Astrocyte (in vitro differentiated cells and primary cell): ENCODE measurements around the gene RNF157. TPM values are rescaled to one million over a fixed set of nuclear protein-coding genes. Genes with fewer than 3 reads are reported as not detected.

Experiments used
- DNase-seq: peaks from one replicate; pipeline ENCODE4 v3.0.0-alpha.2; 2010; ENCODE audit warnings: low read depth
- FAIRE-seq: peaks from 2 replicates; lab custom pipeline; 2011; peaks lifted over from hg19 to GRCh38; lab: Jason Lieb, UNC
- H2AFZ ChIP-seq: 2 replicates; pipeline ENCODE4 v1.6.0; 2012; ENCODE audit warnings: low read depth, low read length, inconsistent platforms
- H3K27ac ChIP-seq: 2 replicates; pipeline ENCODE4 v1.5.1; 2011; ENCODE audit warnings: low read depth, low read length, inconsistent platforms
- H3K27me3 ChIP-seq: 2 replicates; pipeline ENCODE4 v1.6.0; 2011; ENCODE audit warnings: low read length, inconsistent platforms; ENCODE audit not compliant: insufficient read depth
- H3K36me3 ChIP-seq: 2 replicates; pipeline ENCODE4 v1.5.1; 2011; ENCODE audit warnings: low read length, inconsistent platforms; ENCODE audit not compliant: insufficient read depth
- H3K4me1 ChIP-seq: 2 replicates; pipeline ENCODE4 v1.5.1; 2011; ENCODE audit warnings: low read length, inconsistent platforms; ENCODE audit not compliant: insufficient read depth
- H3K4me2 ChIP-seq: 2 replicates; pipeline ENCODE4 v1.6.0; 2012; ENCODE audit warnings: low read length, inconsistent platforms
- H3K4me3 ChIP-seq: 2 replicates; pipeline ENCODE4 v1.5.1; 2011; ENCODE audit warnings: low read depth, mild to moderate bottlenecking, low read length, inconsistent platforms; ENCODE audit not compliant: insufficient read depth
- H3K79me2 ChIP-seq: 2 replicates; pipeline ENCODE4 v1.6.0; 2012; ENCODE audit warnings: mild to moderate bottlenecking, low read length, inconsistent platforms; ENCODE audit not compliant: insufficient read depth
- H3K9ac ChIP-seq: 2 replicates; pipeline ENCODE4 v1.6.0; 2012; ENCODE audit warnings: mild to moderate bottlenecking, low read length, inconsistent platforms
- H3K9me3 ChIP-seq: 2 replicates; pipeline ENCODE4 v1.5.1; 2012; ENCODE audit warnings: low read depth, mild to moderate bottlenecking, low read length, inconsistent platforms; ENCODE audit not compliant: insufficient read depth
- H4K20me1 ChIP-seq: 2 replicates; pipeline ENCODE4 v1.6.0; 2012; ENCODE audit warnings: low read length, inconsistent platforms; ENCODE audit not compliant: insufficient read depth
- H3K27ac Mint-ChIP-seq: one replicate; pipeline ENCODE4 v1.8.0; 2021; ENCODE audit warnings: mild to moderate bottlenecking, mixed read lengths; ENCODE audit not compliant: unreplicated experiment
- H3K27me3 Mint-ChIP-seq: one replicate; pipeline ENCODE4 v1.8.0; 2021; ENCODE audit warnings: low read depth, mixed read lengths; ENCODE audit not compliant: unreplicated experiment
- H3K36me3 Mint-ChIP-seq: one replicate; pipeline ENCODE4 v1.8.0; 2021; ENCODE audit warnings: low read depth, mixed read lengths; ENCODE audit not compliant: unreplicated experiment
- H3K4me1 Mint-ChIP-seq: one replicate; pipeline ENCODE4 v1.8.0; 2021; ENCODE audit warnings: low read depth, mixed read lengths; ENCODE audit not compliant: unreplicated experiment
- H3K4me3 Mint-ChIP-seq: one replicate; pipeline ENCODE4 v1.8.0; 2021; ENCODE audit warnings: mild to moderate bottlenecking, moderate library complexity, mixed read lengths; ENCODE audit not compliant: unreplicated experiment
- H3K9me3 Mint-ChIP-seq: one replicate; pipeline ENCODE4 v1.8.0; 2021; ENCODE audit warnings: mild to moderate bottlenecking, mixed read lengths; ENCODE audit not compliant: unreplicated experiment
- CTCF ChIP-seq: IDR thresholded peaks from 2 replicates; pipeline ENCODE4 v1.5.1; 2011; ENCODE audit warnings: low read depth, mild to moderate bottlenecking, inconsistent platforms, low read length, moderate library complexity; ENCODE audit not compliant: insufficient read depth
- EZH2 ChIP-seq: IDR thresholded peaks from 2 replicates; pipeline ENCODE4 v1.6.1; 2012; ENCODE audit warnings: mild to moderate bottlenecking, low read length, inconsistent platforms; ENCODE audit not compliant: insufficient read depth
- total RNA-seq: library from RNA; stranded (reverse); gene quantifications from 2 replicates; pipeline ENCODE4 v1.2.1, GENCODE V29; 2021

The RNF157 gene
- total RNA-seq, 1 donor from 2014 or later, result 1.4 TPM

- FAIRE-seq, result no peak
Measured at GRCh38 chr17:76179496-76180467, 60.5 kb downstream of the RNF157 start.

GRCh38 chr17:76178124-76178523, 62.2 kb downstream of the RNF157 start:
- no peaks in the 10 kb centered on the region for H3K79me2 ChIP-seq
- H2AFZ ChIP-seq, result no peak overlapping the region
- H3K4me3 ChIP-seq, result no peak overlapping the region
- Mint-ChIP-seq H3K4me3 (no peak overlapping the region), H3K27me3 (peaks cover 4% of the 10 kb centered on the region), H3K4me1 (no peaks in the 10 kb centered on the region), H3K36me3 (no peaks in the 10 kb centered on the region), H3K9me3 (no peaks in the 10 kb centered on the region), H3K27ac (no peak overlapping the region)
- DNase-seq (no peak), FAIRE-seq (no peak)
- H3K4me2 ChIP-seq, result no peak overlapping the region
- H3K9me3 ChIP-seq, result no peaks in the 10 kb centered on the region
- no peaks in the 10 kb centered on the region for H3K36me3 ChIP-seq
- no peaks in the 10 kb centered on the region for H4K20me1 ChIP-seq
- H3K27me3 ChIP-seq, result no peaks in the 10 kb centered on the region
- H3K4me1 ChIP-seq, result peaks cover 3% of the 10 kb centered on the region
- H3K27ac ChIP-seq, result no peak overlapping the region
- TF ChIP-seq CTCF, result no peak
- TF ChIP-seq EZH2, result no peak
- no peak overlapping the region for H3K9ac ChIP-seq

More at GRCh38 chr17:76179496-76180467, 60.5 kb downstream of the RNF157 start:
- H2AFZ ChIP-seq, result peak overlapping the region; percentile 26
- TF ChIP-seq CTCF, result no peak
- no peak for TF ChIP-seq EZH2
- DNase-seq, result no peak
- peaks cover 4% of the 10 kb centered on the region for H3K27me3 Mint-ChIP-seq
- no peak overlapping the region for H3K27ac Mint-ChIP-seq
- H4K20me1 ChIP-seq, result no peaks in the 10 kb centered on the region
- no peaks in the 10 kb centered on the region for H3K36me3 ChIP-seq
- H3K9ac ChIP-seq, result no peak overlapping the region
- H3K27me3 ChIP-seq, result no peaks in the 10 kb centered on the region
- no peak overlapping the region for H3K4me3 ChIP-seq
- H3K9me3 ChIP-seq, result no peaks in the 10 kb centered on the region
- H3K9me3 Mint-ChIP-seq, result no peaks in the 10 kb centered on the region
- no peaks in the 10 kb centered on the region for H3K36me3 Mint-ChIP-seq
- H3K4me1 ChIP-seq, result peaks cover 3% of the 10 kb centered on the region
- no peak overlapping the region for H3K4me2 ChIP-seq
- H3K4me1 Mint-ChIP-seq, result no peaks in the 10 kb centered on the region
- no peak overlapping the region for H3K27ac ChIP-seq
- H3K4me3 Mint-ChIP-seq, result no peak overlapping the region
- no peaks in the 10 kb centered on the region for H3K79me2 ChIP-seq
